ENCODE data around the gene TMEM19. TPM values are rescaled to one million over a fixed set of nuclear protein-coding genes. Genes with fewer than 3 reads are reported as not detected.

The TMEM19 gene
- total RNA-seq, 1 donor: 31.1 TPM

DNA sequence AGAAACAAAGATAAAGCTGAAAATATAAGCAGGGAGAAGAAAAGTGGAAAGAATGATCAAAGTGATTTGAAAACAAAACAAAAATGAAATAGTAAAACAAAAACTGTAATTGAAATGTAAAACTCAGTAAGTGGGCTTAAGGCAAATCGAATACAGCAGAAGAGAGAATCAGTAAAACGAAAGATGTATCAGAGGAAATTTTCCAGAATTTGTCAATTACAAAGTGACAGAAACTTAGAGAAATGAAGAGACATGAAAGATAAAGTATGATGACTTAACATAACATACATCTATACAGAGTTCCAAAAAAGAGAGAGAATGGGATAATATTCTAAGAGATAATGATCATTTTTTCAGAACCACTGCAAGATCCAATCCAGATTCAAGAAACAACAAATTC, 32.7 kb upstream of the TMEM19 start:
- Histone ChIP-seq H4K20me1 (ENCODE audit: insufficient read depth, low read length) (peaks cover 61% of the 10 kb centered on the region), H3K27me3 (ENCODE audit: insufficient read depth, low read length) (no peaks in the 10 kb centered on the region), H3K27ac (ENCODE audit: low read depth, low read length) (no peak overlapping the region), H3K4me3 (ENCODE audit: insufficient read depth, low read length) (no peak overlapping the region), H3K4me1 (ENCODE audit: insufficient read depth, low read length) (peaks cover 3% of the 10 kb centered on the region), H3K36me3 (ENCODE audit: insufficient read depth, low read length) (peaks cover 83% of the 10 kb centered on the region), H2AFZ (ENCODE audit: low read length) (no peak overlapping the region), H3K9me3 (ENCODE audit: low read depth, low read length) (peaks cover 2% of the 10 kb centered on the region), H3K4me2 (ENCODE audit: insufficient read depth, low read length) (no peak overlapping the region), H3K79me2 (ENCODE audit: insufficient read depth, low read length) (peaks cover 99% of the 10 kb centered on the region)
- no peak for DNase-seq (ENCODE audit: insufficient read length, low spot score, missing footprints)
- TF ChIP-seq, protein P1, sequence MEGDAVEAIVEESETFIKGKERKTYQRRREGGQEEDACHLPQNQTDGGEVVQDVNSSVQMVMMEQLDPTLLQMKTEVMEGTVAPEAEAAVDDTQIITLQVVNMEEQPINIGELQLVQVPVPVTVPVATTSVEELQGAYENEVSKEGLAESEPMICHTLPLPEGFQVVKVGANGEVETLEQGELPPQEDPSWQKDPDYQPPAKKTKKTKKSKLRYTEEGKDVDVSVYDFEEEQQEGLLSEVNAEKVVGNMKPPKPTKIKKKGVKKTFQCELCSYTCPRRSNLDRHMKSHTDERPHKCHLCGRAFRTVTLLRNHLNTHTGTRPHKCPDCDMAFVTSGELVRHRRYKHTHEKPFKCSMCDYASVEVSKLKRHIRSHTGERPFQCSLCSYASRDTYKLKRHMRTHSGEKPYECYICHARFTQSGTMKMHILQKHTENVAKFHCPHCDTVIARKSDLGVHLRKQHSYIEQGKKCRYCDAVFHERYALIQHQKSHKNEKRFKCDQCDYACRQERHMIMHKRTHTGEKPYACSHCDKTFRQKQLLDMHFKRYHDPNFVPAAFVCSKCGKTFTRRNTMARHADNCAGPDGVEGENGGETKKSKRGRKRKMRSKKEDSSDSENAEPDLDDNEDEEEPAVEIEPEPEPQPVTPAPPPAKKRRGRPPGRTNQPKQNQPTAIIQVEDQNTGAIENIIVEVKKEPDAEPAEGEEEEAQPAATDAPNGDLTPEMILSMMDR (IDR thresholded peaks at IDR 0.05; ENCODE audit: extremely low read depth, low read depth, low read length): no peak

DNA sequence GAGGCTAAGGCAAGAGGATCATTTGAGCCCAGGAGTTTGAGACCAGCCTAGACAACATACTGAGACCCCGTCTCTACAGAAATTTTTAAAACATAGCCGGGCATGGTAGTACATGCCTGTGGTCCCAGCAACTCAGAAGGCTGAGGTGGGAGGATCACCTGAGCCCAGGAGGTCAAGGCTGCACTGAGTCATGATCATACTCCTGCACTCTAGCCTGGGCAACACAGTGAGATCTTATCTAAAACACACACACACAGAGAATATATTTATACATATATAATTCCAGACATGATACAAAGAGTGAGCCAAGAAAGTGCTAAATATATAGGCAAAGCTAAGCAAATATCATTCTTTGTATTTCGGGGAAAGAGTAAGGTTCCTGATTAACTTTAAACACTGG, 31.7 kb upstream of the TMEM19 start:
- Histone ChIP-seq H3K4me3 (ENCODE audit: insufficient read depth, low read length) (no peak overlapping the region), H3K79me2 (ENCODE audit: insufficient read depth, low read length) (peaks cover 99% of the 10 kb centered on the region), H2AFZ (ENCODE audit: low read length) (no peak overlapping the region), H3K4me1 (ENCODE audit: insufficient read depth, low read length) (peaks cover 3% of the 10 kb centered on the region), H3K27ac (ENCODE audit: low read depth, low read length) (no peak overlapping the region), H3K36me3 (ENCODE audit: insufficient read depth, low read length) (peaks cover 85% of the 10 kb centered on the region), H4K20me1 (ENCODE audit: insufficient read depth, low read length) (peaks cover 56% of the 10 kb centered on the region), H3K4me2 (ENCODE audit: insufficient read depth, low read length) (no peak overlapping the region), H3K27me3 (ENCODE audit: insufficient read depth, low read length) (no peaks in the 10 kb centered on the region), H3K9me3 (ENCODE audit: low read depth, low read length) (peaks cover 2% of the 10 kb centered on the region)
- TF ChIP-seq, protein P1 (IDR thresholded peaks at IDR 0.05; ENCODE audit: extremely low read depth, low read depth, low read length): no peak
- no peak for DNase-seq (ENCODE audit: insufficient read length, low spot score, missing footprints)

DNA sequence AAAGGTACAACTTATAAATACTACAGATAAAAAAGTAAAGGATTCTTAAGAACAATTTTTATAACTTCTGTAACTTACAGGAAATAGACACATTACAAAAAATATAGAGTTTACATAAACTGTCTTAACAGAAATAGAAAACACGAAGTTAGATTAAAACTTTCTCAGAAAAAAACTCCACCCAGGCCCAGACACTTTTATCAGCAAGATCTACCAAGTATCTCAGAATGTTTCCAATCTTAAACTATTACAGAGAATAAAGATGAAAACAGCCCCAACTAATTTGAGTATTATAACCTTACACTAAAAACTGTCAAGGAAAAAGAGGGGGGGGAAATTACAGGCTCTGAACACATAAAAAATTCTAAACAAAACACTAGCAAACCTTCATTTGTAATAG, 30.4 kb upstream of the TMEM19 start:
- peaks cover 91% of the 10 kb centered on the region for H3K36me3 ChIP-seq (ENCODE audit: insufficient read depth, low read length)
- H4K20me1 ChIP-seq (ENCODE audit: insufficient read depth, low read length): peaks cover 61% of the 10 kb centered on the region
- no peak overlapping the region for H3K27ac ChIP-seq (ENCODE audit: low read depth, low read length)
- H3K27me3 ChIP-seq (ENCODE audit: insufficient read depth, low read length): no peaks in the 10 kb centered on the region
- TF ChIP-seq, protein P1 (IDR thresholded peaks at IDR 0.05; ENCODE audit: extremely low read depth, low read depth, low read length): no peak
- peak overlapping the region; percentile 49 for H3K4me2 ChIP-seq (ENCODE audit: insufficient read depth, low read length)
- H3K9me3 ChIP-seq (ENCODE audit: low read depth, low read length): peaks cover 2% of the 10 kb centered on the region
- no peak overlapping the region for H2AFZ ChIP-seq (ENCODE audit: low read length)
- no peak for DNase-seq (ENCODE audit: insufficient read length, low spot score, missing footprints)
- H3K4me1 ChIP-seq (ENCODE audit: insufficient read depth, low read length): peaks cover 3% of the 10 kb centered on the region
- H3K4me3 ChIP-seq (ENCODE audit: insufficient read depth, low read length): peak overlapping the region; percentile 25
- H3K79me2 ChIP-seq (ENCODE audit: insufficient read depth, low read length): peaks cover 99% of the 10 kb centered on the region

DNA sequence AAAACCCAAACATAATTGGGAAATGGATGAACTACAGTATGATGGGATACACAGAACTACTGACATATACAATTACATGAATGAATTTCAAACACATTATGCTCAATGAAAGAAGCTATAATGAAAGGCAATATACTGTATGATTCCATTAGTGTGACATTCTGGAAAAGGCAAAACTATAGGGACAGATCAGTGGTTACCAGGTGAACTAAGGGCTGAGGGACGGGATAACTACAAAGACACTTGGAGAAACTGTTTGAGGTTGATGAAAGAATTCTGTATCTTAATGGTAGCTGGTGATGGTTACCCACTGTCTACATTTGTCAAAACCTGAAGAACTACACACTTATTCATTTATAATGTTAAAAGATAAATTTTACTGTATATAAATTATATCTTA, 30.0 kb upstream of the TMEM19 start:
- Histone ChIP-seq H4K20me1 (ENCODE audit: insufficient read depth, low read length) (peaks cover 57% of the 10 kb centered on the region), H3K79me2 (ENCODE audit: insufficient read depth, low read length) (peaks cover 98% of the 10 kb centered on the region), H2AFZ (ENCODE audit: low read length) (no peak overlapping the region), H3K27me3 (ENCODE audit: insufficient read depth, low read length) (no peaks in the 10 kb centered on the region), H3K9me3 (ENCODE audit: low read depth, low read length) (peaks cover 2% of the 10 kb centered on the region), H3K4me3 (ENCODE audit: insufficient read depth, low read length) (peak overlapping the region; percentile 25), H3K4me2 (ENCODE audit: insufficient read depth, low read length) (peak overlapping the region; percentile 49), H3K27ac (ENCODE audit: low read depth, low read length) (no peak overlapping the region), H3K36me3 (ENCODE audit: insufficient read depth, low read length) (peaks cover 87% of the 10 kb centered on the region), H3K4me1 (ENCODE audit: insufficient read depth, low read length) (peaks cover 3% of the 10 kb centered on the region)
- no peak for DNase-seq (ENCODE audit: insufficient read length, low spot score, missing footprints)
- TF ChIP-seq, protein P1 (IDR thresholded peaks at IDR 0.05; ENCODE audit: extremely low read depth, low read depth, low read length): no peak

Measured in osteoblast (primary cell).